Activated T-helper 2 cell treated with anti-CD3 and anti-CD28 coated beads, Interferon-gamma antibody, Interleukin-2, Interleukin-4, amounts not matched to agents 10 μg/mL and 5 μg/mL and 100 μg/mL, durations not matched to agents 14 hours and 24 hours and 36 hours (primary cell): Measurements from ENCODE around the gene TBC1D26. TPM values are rescaled to one million over a fixed set of nuclear protein-coding genes. Genes with fewer than 3 reads are reported as not detected.

Experiments
- total RNA-seq: library from RNA; stranded (reverse); gene quantifications from 2 replicates; pipeline ENCODE4 v1.2.3, GENCODE V29; 2022

TBC1D26 gene
- total RNA-seq, 1 donor from 2014 or later: 0.23 TPM

Other genes with a start within 250 kb of the TBC1D26 start
- 11.1 and 11.9 TPM in 2 replicates for gene TVP23C, start 168.8 kb upstream of the TBC1D26 start, total RNA-seq
- gene FBXW10B, start 112.6 kb upstream of the TBC1D26 start, total RNA-seq: 0.46 and 0.55 TPM in 2 replicates
- gene TRIM16, start 48.0 kb upstream of the TBC1D26 start, total RNA-seq: 10.8 and 13.0 TPM in 2 replicates
- gene ZNF286A, start 32.5 kb upstream of the TBC1D26 start, total RNA-seq: 26.9 and 27.8 TPM in 2 replicates
- 3.6 and 4.2 TPM in 2 replicates for gene ADORA2B, start 212.8 kb downstream of the TBC1D26 start, total RNA-seq